Loucy (cell line): ENCODE results near the gene BICRA.

Experiments used
- CTCF ChIP-seq: fragments of 200-600 bp; sonication (generic); conservative IDR thresholded peaks from 2 replicates; pipeline ENCODE4 v1.5.1; 2014; ENCODE audit warnings: mild to moderate bottlenecking, antibody characterized with exemption, low read length
- EZH2phosphoT487 ChIP-seq: fragments of 200-600 bp; IDR thresholded peaks from 2 replicates; pipeline ENCODE4 v1.6.1; 2018; ENCODE audit warnings: antibody characterized with exemption, mild to moderate bottlenecking, moderate library complexity, borderline replicate concordance

- no peak for TF ChIP-seq CTCF
- TF ChIP-seq EZH2phosphoT487 = no peak
These were observed 15.1 kb upstream of the BICRA start for GRCh38 chr19:47593860-47594259.
